H9 (cell line): Measurements from ENCODE around the gene FXYD3. TPM values are rescaled to one million over a fixed set of nuclear protein-coding genes. Genes with fewer than 3 reads are reported as not detected.

Experiments
- DNase-seq: peaks from one replicate; pipeline ENCODE4 v3.0.0-alpha.2; 2017
- H2AFZ ChIP-seq: one replicate; pipeline ENCODE4 v1.6.1; 2013; ENCODE audit warnings: mild to moderate bottlenecking, low read length, control low read depth, moderate library complexity
- H2AK5ac ChIP-seq: 2 replicates; pipeline ENCODE4 v1.6.1; 2013; ENCODE audit warnings: low read length, control low read depth, mixed read lengths; ENCODE audit not compliant: insufficient read length
- H2BK120ac ChIP-seq: one replicate; pipeline ENCODE4 v1.6.1; 2013; ENCODE audit warnings: low read depth, mild to moderate bottlenecking, low read length, control low read depth, inconsistent platforms; ENCODE audit not compliant: poor library complexity, severe bottlenecking
- H2BK12ac ChIP-seq: 2 replicates; pipeline ENCODE4 v1.6.1; 2013; ENCODE audit warnings: low read length, control low read depth, mixed read lengths, low read depth; ENCODE audit not compliant: insufficient read length
- H2BK15ac ChIP-seq: 2 replicates; pipeline ENCODE4 v1.6.1; 2013; ENCODE audit warnings: low read depth, low read length, control low read depth
- H2BK20ac ChIP-seq: one replicate; pipeline ENCODE4 v1.6.1; 2013; ENCODE audit warnings: low read depth, mild to moderate bottlenecking, low read length, control low read depth, inconsistent platforms; ENCODE audit not compliant: poor library complexity, severe bottlenecking
- H2BK5ac ChIP-seq: 2 replicates; pipeline ENCODE4 v1.6.1; 2013; ENCODE audit warnings: low read length, control low read depth, mixed read lengths; ENCODE audit not compliant: insufficient read length
- H3K14ac ChIP-seq: 2 replicates; pipeline ENCODE4 v1.6.1; 2013; ENCODE audit warnings: low read length, control low read depth; ENCODE audit not compliant: insufficient read depth
- H3K18ac ChIP-seq: 2 replicates; pipeline ENCODE4 v1.6.1; 2013; ENCODE audit warnings: low read depth, mild to moderate bottlenecking, mixed read lengths, low read length, control low read depth; ENCODE audit not compliant: insufficient read length
- H3K23ac ChIP-seq: 2 replicates; pipeline ENCODE4 v1.6.1; 2013; ENCODE audit warnings: low read length, control low read depth, mixed read lengths, low read depth; ENCODE audit not compliant: insufficient read length
- H3K23me2 ChIP-seq: 2 replicates; pipeline ENCODE4 v1.6.1; 2013; ENCODE audit warnings: low read depth, mild to moderate bottlenecking, mixed read lengths, low read length, control low read depth; ENCODE audit not compliant: insufficient read length, poor library complexity, severe bottlenecking
- H3K27ac ChIP-seq: 2 replicates; pipeline ENCODE4 v1.5.1; 2013; ENCODE audit warnings: low read length, control low read depth, mixed read lengths, low read depth; ENCODE audit not compliant: insufficient read length
- H3K27me3 ChIP-seq: 2 replicates; pipeline ENCODE4 v1.6.1; 2013; ENCODE audit warnings: low read length, control low read depth, inconsistent platforms; ENCODE audit not compliant: insufficient read depth
- H3K4ac ChIP-seq: 2 replicates; pipeline ENCODE4 v1.6.1; 2013; ENCODE audit warnings: low read depth, mild to moderate bottlenecking, control low read depth, inconsistent platforms, low read length, moderate library complexity
- H3K4me1 ChIP-seq: 2 replicates; pipeline ENCODE4 v1.6.1; 2013; ENCODE audit warnings: low read length, control low read depth, inconsistent platforms; ENCODE audit not compliant: insufficient read depth
- H3K4me2 ChIP-seq: 2 replicates; pipeline ENCODE4 v1.6.1; 2013; ENCODE audit warnings: low read length, control low read depth, mixed read lengths; ENCODE audit not compliant: insufficient read length, insufficient read depth
- H3K56ac ChIP-seq: 2 replicates; pipeline ENCODE4 v1.6.1; 2013; ENCODE audit warnings: low read depth, mild to moderate bottlenecking, mixed read lengths, low read length, control low read depth; ENCODE audit not compliant: insufficient read length
- H3K79me1 ChIP-seq: 2 replicates; pipeline ENCODE4 v1.6.1; 2013; ENCODE audit warnings: low read depth, mild to moderate bottlenecking, moderate library complexity, low read length, control low read depth, inconsistent platforms; ENCODE audit not compliant: insufficient read depth, poor library complexity, severe bottlenecking
- H3K79me2 ChIP-seq: 2 replicates; pipeline ENCODE4 v1.6.1; 2013; ENCODE audit warnings: low read length, control low read depth, inconsistent platforms; ENCODE audit not compliant: insufficient read depth
- H3K9ac ChIP-seq: 2 replicates; pipeline ENCODE4 v1.6.1; 2013; ENCODE audit warnings: low read length, control low read depth, mixed read lengths; ENCODE audit not compliant: insufficient read length; ENCODE audit errors: extremely low read depth
- H3K9me3 ChIP-seq: one replicate; pipeline ENCODE4 v1.6.1; 2013; ENCODE audit warnings: low read depth, low read length, inconsistent platforms; ENCODE audit not compliant: control insufficient read depth
- H3T11ph ChIP-seq: one replicate; pipeline ENCODE4 v1.6.1; 2013; ENCODE audit warnings: mild to moderate bottlenecking, low read length, control low read depth, inconsistent platforms
- H4K20me1 ChIP-seq: one replicate; pipeline ENCODE4 v1.6.1; 2013; ENCODE audit not compliant: control insufficient read depth, insufficient read length, insufficient read depth
- H4K5ac ChIP-seq: 2 replicates; pipeline ENCODE4 v1.6.1; 2013; ENCODE audit warnings: low read depth, mild to moderate bottlenecking, mixed read lengths, low read length, control low read depth; ENCODE audit not compliant: insufficient read length
- H4K8ac ChIP-seq: replicated peaks from 2 replicates; pipeline ENCODE4 v1.6.1; 2013; ENCODE audit warnings: low read length, control low read depth, mixed read lengths, low read depth; ENCODE audit not compliant: insufficient read length
- H4K91ac ChIP-seq: 2 replicates; pipeline ENCODE4 v1.6.1; 2013; ENCODE audit warnings: low read depth, mild to moderate bottlenecking, moderate library complexity, mixed read lengths, low read length, control low read depth; ENCODE audit not compliant: insufficient read length
- H3K27ac Mint-ChIP-seq, 3 experiments: 2 replicates in 2 of 3; 3 replicates in 1 of 3; pipeline ENCODE4 v1.8.0; 2020 to 2021; ENCODE audit warnings: mixed read lengths in 3 of 3, mild to moderate bottlenecking in 1 of 3, moderate library complexity in 1 of 3
- H3K27me3 Mint-ChIP-seq: 2 replicates; pipeline ENCODE4 v1.8.0; 2021; ENCODE audit warnings: low read depth, mild to moderate bottlenecking, moderate library complexity, mixed read lengths
- H3K36me3 Mint-ChIP-seq, 3 experiments: 2 replicates in 2 of 3; 3 replicates in 1 of 3; pipeline ENCODE4 v1.8.0; 2020 to 2021; ENCODE audit warnings: low read depth in 3 of 3, mixed read lengths in 3 of 3; ENCODE audit not compliant: insufficient read depth in 1 of 3
- H3K4me1 Mint-ChIP-seq, 2 experiments: 2 replicates each; pipeline ENCODE4 v1.8.0; 2020; ENCODE audit warnings: mixed read lengths in 2 of 2
- H3K4me3 Mint-ChIP-seq, 2 experiments: 2 replicates in 1 of 2; 3 replicates in 1 of 2; pipeline ENCODE4 v1.8.0; 2020 to 2021; ENCODE audit warnings: mild to moderate bottlenecking in 2 of 2, mixed read lengths in 2 of 2, moderate library complexity in 1 of 2
- H3K9me3 Mint-ChIP-seq, 2 experiments: 2 replicates in 1 of 2; 3 replicates in 1 of 2; pipeline ENCODE4 v1.8.0; 2020; ENCODE audit warnings: mild to moderate bottlenecking in 2 of 2, mixed read lengths in 2 of 2, moderate library complexity in 1 of 2
- WGBS: extraction: QIAGEN DNeasy Blood & Tissue Kit; methylation state at CpG from one replicate; pipeline ENCODE4 v1.1.7; 2013; ENCODE audit warnings: missing lambda C conversion rate, low lambda C conversion rate, mixed read lengths; ENCODE audit not compliant: insufficient read length; ENCODE audit errors: extremely low coverage; 5-methylcytosine and 5-hydroxymethylcytosine counted together
- total RNA-seq: library from RNA; stranded (reverse); gene quantifications from 2 replicates; pipeline ENCODE4 v1.2.1, GENCODE V29; 2021
- TF ChIP-seq, protein P1 (sequence below): fragments of 200-600 bp; sonication (generic); conservative IDR thresholded peaks from 3 replicates; pipeline ENCODE4 v1.8.0; 2021; ENCODE audit warnings: antibody characterized with exemption, mild to moderate bottlenecking

Gene FXYD3
- total RNA-seq, 1 experiment from 2014 or later = 1.5 TPM

- no peak overlapping the region for H4K91ac ChIP-seq
- H2BK120ac ChIP-seq = no peak overlapping the region
- H3K79me1 ChIP-seq = no peaks in the 10 kb centered on the region
- no peak overlapping the region for H2AFZ ChIP-seq
- no peaks in the 10 kb centered on the region for H3K23me2 ChIP-seq
- no peaks in the 10 kb centered on the region for H4K20me1 ChIP-seq
- Mint-ChIP-seq H3K4me1 (peaks cover 13% of the 10 kb centered on the region in 2 experiments), H3K4me3 (no peak overlapping the region), H3K36me3 (no peaks in the 10 kb centered on the region), H3K27ac (no peak overlapping the region), H3K9me3 (no peaks in the 10 kb centered on the region), H3K27me3 (peaks cover 3% of the 10 kb centered on the region)
- H2BK20ac ChIP-seq = no peak overlapping the region
- no peak overlapping the region for H2BK5ac ChIP-seq
- no peak overlapping the region for H3K4ac ChIP-seq
- TF ChIP-seq, protein P1, sequence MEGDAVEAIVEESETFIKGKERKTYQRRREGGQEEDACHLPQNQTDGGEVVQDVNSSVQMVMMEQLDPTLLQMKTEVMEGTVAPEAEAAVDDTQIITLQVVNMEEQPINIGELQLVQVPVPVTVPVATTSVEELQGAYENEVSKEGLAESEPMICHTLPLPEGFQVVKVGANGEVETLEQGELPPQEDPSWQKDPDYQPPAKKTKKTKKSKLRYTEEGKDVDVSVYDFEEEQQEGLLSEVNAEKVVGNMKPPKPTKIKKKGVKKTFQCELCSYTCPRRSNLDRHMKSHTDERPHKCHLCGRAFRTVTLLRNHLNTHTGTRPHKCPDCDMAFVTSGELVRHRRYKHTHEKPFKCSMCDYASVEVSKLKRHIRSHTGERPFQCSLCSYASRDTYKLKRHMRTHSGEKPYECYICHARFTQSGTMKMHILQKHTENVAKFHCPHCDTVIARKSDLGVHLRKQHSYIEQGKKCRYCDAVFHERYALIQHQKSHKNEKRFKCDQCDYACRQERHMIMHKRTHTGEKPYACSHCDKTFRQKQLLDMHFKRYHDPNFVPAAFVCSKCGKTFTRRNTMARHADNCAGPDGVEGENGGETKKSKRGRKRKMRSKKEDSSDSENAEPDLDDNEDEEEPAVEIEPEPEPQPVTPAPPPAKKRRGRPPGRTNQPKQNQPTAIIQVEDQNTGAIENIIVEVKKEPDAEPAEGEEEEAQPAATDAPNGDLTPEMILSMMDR = no peak
- H3K18ac ChIP-seq = no peak overlapping the region
- no peaks in the 10 kb centered on the region for H3K79me2 ChIP-seq
- H3K14ac ChIP-seq = no peak overlapping the region
- H2AK5ac ChIP-seq = no peak overlapping the region
- no peak overlapping the region for H2BK12ac ChIP-seq
- no peak overlapping the region for H4K5ac ChIP-seq
- H3K27ac ChIP-seq = no peak overlapping the region
- no peak overlapping the region for H3T11ph ChIP-seq
- H3K9ac ChIP-seq = no peak overlapping the region
- H3K9me3 ChIP-seq = no peaks in the 10 kb centered on the region
- H3K4me1 ChIP-seq = no peaks in the 10 kb centered on the region
- no peak overlapping the region for H3K23ac ChIP-seq
- H4K8ac ChIP-seq = no peak overlapping the region
- no peaks in the 10 kb centered on the region for H3K27me3 ChIP-seq
- no CpG with 5 or more reads among the region's 21 CpGs for WGBS
- H2BK15ac ChIP-seq = no peak overlapping the region
- no peak overlapping the region for H3K4me2 ChIP-seq
- DNase-seq = no peak
- H3K56ac ChIP-seq = no peak overlapping the region
Observed at GRCh38 chr19:35099155-35099896, 16.3 kb upstream of the FXYD3 start.
